HEK293T (cell line): ENCODE measurements around the gene SUSD6.

Experiments used
- BHLHE40 ChIP-seq: fragments of 450-650 bp; IDR thresholded peaks from 2 replicates; pipeline ENCODE4 v1.6.1; 2016; ENCODE audit warnings: mild to moderate bottlenecking, moderate library complexity, borderline replicate concordance
- CTBP1 ChIP-seq: fragments of 450-650 bp; IDR thresholded peaks from 2 replicates; pipeline ENCODE4 v1.6.1; 2016; ENCODE audit warnings: borderline replicate concordance
- ELF4 ChIP-seq: fragments of 450-650 bp; IDR thresholded peaks from 2 replicates; pipeline ENCODE4 v1.6.1; 2017; ENCODE audit warnings: antibody characterized with exemption
- FOXA1 ChIP-seq: fragments of 450-650 bp; IDR thresholded peaks from 2 replicates; pipeline ENCODE4 v1.6.1; 2016; ENCODE audit warnings: mild to moderate bottlenecking
- FOXK2 ChIP-seq: fragments of 450-650 bp; IDR thresholded peaks from 2 replicates; pipeline ENCODE4 v1.6.1; 2016; ENCODE audit warnings: mild to moderate bottlenecking
- FOXM1 ChIP-seq: fragments of 450-650 bp; IDR thresholded peaks from 2 replicates; pipeline ENCODE4 v1.6.1; 2017; ENCODE audit warnings: mild to moderate bottlenecking, borderline replicate concordance
- HDGF ChIP-seq: fragments of 450-650 bp; IDR thresholded peaks from 2 replicates; pipeline ENCODE4 v1.6.1; 2017; ENCODE audit warnings: antibody characterized with exemption, borderline replicate concordance
- L3MBTL2 ChIP-seq: fragments of 450-650 bp; conservative IDR thresholded peaks from 2 replicates; pipeline ENCODE4 v1.6.1; 2016; ENCODE audit warnings: mild to moderate bottlenecking
- SP1 ChIP-seq: fragments of 450-650 bp; IDR thresholded peaks from 2 replicates; pipeline ENCODE4 v1.6.1; 2017
- SUZ12 ChIP-seq: fragments of 450-650 bp; IDR thresholded peaks from 2 replicates; pipeline ENCODE4 v1.6.1; 2016; ENCODE audit warnings: mild to moderate bottlenecking
- ZNF384 ChIP-seq: fragments of 450-650 bp; IDR thresholded peaks from 2 replicates; pipeline ENCODE4 v1.6.1; 2016

DNA sequence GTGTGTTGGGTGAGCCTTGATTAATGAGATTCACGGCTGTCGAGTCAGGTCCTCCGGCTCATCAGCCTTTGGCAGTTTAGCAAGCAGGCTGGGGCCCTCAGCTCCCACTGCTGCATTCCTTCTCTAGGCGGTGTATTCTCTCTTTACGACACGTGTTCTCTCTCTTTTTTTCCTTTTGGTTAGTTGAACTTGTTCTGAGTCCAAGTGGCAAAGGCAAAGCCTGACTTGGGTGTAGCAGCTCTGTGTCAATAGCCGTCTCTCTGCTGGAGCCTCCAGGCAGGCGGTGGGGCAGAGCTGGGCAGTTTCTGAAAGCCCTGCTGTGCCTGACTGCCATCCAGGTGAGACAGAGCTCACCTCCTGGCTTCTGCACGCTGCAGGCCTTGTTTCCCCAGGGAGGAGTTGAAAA lies 46.6 kb downstream of the SUSD6 start:
- TF ChIP-seq BHLHE40 (no peak), SP1 (no peak), SUZ12 (no peak), ELF4 (no peak), FOXM1 (no peak), ZNF384 (no peak), HDGF (no peak), FOXK2 (no peak), FOXA1 (no peak), L3MBTL2 (no peak), CTBP1 (no peak)
